Mammary epithelial cell (primary cell): ENCODE measurements around the gene XYLT1.

Source experiments
- EZH2 ChIP-seq: IDR thresholded peaks from 2 replicates; pipeline ENCODE4 v1.6.1; 2012; ENCODE audit warnings: low read length, inconsistent platforms, borderline replicate concordance
- TF ChIP-seq, protein P1 (sequence below), 2 donors: IDR thresholded peaks in 1 of 2; conservative IDR thresholded peaks in 1 of 2; 2 replicates each; pipeline ENCODE4 v1.5.1; 2011 to 2012; ENCODE audit warnings: inconsistent platforms in 2 of 2, low read length in 2 of 2, mild to moderate bottlenecking in 2 of 2, control low read depth in 1 of 2, low read depth in 1 of 2; ENCODE audit not compliant: insufficient read depth in 1 of 2; ENCODE audit errors: extremely low read depth in 1 of 2

DNA sequence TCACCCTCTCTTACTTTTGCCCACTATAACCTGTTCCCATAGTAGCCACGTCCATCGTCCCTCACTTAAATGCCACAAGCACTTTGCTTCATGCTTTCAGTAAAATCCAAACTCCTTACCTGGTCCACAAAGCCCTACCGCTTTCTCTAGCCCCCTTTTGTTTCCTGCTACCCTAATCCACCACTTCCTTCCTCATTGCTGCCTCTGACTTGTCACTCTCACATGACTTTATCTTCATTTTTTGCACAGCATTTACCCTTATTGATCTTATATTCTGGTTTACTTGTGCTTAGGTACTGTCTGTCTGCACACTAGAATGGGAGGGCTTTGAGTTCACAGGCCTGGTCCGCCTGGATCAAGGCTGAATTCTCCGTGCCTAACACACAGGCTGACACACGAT, 340.0 kb downstream of the XYLT1 start:
- TF ChIP-seq, protein P1, sequence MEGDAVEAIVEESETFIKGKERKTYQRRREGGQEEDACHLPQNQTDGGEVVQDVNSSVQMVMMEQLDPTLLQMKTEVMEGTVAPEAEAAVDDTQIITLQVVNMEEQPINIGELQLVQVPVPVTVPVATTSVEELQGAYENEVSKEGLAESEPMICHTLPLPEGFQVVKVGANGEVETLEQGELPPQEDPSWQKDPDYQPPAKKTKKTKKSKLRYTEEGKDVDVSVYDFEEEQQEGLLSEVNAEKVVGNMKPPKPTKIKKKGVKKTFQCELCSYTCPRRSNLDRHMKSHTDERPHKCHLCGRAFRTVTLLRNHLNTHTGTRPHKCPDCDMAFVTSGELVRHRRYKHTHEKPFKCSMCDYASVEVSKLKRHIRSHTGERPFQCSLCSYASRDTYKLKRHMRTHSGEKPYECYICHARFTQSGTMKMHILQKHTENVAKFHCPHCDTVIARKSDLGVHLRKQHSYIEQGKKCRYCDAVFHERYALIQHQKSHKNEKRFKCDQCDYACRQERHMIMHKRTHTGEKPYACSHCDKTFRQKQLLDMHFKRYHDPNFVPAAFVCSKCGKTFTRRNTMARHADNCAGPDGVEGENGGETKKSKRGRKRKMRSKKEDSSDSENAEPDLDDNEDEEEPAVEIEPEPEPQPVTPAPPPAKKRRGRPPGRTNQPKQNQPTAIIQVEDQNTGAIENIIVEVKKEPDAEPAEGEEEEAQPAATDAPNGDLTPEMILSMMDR (conservative IDR thresholded peaks at IDR 0.05 in 1 of 2, IDR thresholded peaks at IDR 0.05 in 1 of 2; ENCODE audit: extremely low read depth in 1 of 2, insufficient read depth in 1 of 2, low read depth in 1 of 2, low read length in 2 of 2): no peak
- no peak for TF ChIP-seq EZH2
